Measurements from ENCODE around the gene INPP5A.

The INPP5A gene

GRCh38 chr10:132783165-132783939, 245.8 kb downstream of the INPP5A start:
- TF ChIP-seq, protein P1, sequence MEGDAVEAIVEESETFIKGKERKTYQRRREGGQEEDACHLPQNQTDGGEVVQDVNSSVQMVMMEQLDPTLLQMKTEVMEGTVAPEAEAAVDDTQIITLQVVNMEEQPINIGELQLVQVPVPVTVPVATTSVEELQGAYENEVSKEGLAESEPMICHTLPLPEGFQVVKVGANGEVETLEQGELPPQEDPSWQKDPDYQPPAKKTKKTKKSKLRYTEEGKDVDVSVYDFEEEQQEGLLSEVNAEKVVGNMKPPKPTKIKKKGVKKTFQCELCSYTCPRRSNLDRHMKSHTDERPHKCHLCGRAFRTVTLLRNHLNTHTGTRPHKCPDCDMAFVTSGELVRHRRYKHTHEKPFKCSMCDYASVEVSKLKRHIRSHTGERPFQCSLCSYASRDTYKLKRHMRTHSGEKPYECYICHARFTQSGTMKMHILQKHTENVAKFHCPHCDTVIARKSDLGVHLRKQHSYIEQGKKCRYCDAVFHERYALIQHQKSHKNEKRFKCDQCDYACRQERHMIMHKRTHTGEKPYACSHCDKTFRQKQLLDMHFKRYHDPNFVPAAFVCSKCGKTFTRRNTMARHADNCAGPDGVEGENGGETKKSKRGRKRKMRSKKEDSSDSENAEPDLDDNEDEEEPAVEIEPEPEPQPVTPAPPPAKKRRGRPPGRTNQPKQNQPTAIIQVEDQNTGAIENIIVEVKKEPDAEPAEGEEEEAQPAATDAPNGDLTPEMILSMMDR (IDR thresholded peaks at IDR 0.05; ENCODE audit: low read depth, low read length): no peak
- no peak for DNase-seq (ENCODE audit: extremely low read depth, low read depth)

- DNase-seq (ENCODE audit: extremely low read depth, low read depth): no peak
- TF ChIP-seq, protein P1 (IDR thresholded peaks at IDR 0.05; ENCODE audit: low read depth, low read length): no peak
Measured at GRCh38 chr10:132783940-132784865, 246.6 kb downstream of the INPP5A start.

DNA sequence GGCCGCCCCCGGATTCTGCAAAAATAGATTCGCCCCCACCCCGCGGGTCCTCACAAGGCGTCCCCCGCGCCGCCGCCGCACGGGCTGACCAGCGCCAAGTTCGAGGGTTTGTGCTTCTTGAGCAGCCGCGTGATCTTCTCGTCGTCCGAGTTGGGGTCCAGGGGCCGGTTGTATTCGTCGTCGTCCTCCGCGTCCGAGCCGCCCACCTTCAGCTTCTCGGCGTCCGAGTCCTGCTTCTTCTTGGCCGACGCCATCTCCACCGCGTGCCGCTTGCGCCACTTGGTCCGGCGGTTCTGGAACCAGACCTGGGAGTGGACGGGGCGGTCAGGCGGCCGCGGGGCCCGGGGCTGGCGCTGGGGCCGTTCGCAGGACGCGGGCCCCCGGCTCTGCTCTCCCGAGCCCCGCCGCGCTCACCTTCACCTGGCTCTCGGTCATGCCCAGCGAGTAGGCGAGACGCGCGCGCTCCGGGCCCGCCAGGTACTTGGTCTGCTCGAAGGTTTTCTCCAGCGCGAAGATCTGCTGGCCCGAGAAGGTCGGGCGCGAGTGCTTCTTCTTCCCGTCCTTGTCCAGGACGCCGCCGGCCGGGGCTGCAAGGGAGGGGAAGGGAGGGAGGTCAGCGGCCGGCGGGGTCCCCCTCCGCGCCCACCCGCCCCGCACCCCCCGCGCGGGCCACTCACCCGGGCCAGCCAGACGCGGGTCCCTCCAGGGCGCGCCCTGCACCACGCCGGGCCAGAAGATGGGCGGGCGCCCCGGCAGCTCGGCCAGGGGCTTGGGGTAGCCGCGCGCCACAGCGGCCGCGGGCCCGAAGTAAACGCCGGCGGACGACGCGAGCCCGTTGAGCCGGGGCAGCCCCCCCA, 247.5 kb downstream of the INPP5A start:
- TF ChIP-seq, protein P1 (IDR thresholded peaks at IDR 0.05; ENCODE audit: low read depth, low read length): no peak
- no peak for DNase-seq (ENCODE audit: extremely low read depth, low read depth)

GRCh38 chr10:132785723-132786475, 248.3 kb downstream of the INPP5A start, which contains the start of gene NKX6-2:
TSS of gene NKX6-2 (minus strand) at chr10:132786147. CDS start at chr10:132785948, 199 bp downstream.
- no peak for DNase-seq (ENCODE audit: extremely low read depth, low read depth)
- TF ChIP-seq, protein P1 (IDR thresholded peaks at IDR 0.05; ENCODE audit: low read depth, low read length): no peak

- DNase-seq (ENCODE audit: extremely low read depth, low read depth): no peak
- TF ChIP-seq, protein P1 (IDR thresholded peaks at IDR 0.05; ENCODE audit: low read depth, low read length): no peak
Measured at GRCh38 chr10:132786476-132786883, 248.9 kb downstream of the INPP5A start.

DNA sequence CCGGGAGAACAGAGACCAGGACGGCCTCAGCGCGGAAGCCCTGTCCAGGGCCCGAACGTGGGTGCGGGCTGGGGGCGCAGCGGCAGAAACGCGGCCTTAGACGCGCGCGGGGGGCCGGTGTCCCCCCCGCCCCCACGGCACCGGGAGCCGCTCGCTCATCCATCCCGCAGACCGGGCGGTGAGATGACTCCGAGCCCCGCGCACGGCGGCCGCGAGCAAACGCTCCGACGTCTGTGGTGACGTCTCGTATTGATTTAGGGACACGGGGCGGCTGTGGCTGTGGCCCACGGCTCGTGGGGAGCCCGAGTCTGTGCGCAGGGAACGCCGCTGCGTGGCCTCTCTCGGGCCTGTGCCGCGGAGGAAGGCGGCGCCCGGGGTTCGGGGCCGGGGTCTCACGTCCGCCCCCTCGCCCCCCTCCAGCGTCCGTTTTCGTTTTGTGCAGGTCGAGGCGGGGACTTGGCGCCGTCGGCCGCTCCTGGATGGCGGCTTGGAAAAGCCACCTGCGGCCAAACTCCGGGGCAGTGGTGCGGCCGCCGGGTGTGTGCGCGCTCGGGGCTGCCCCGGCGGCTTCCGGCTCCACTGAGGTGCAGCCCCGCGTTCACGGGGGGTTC, 249.4 kb downstream of the INPP5A start:
- DNase-seq (ENCODE audit: extremely low read depth, low read depth): no peak

More for the DNA sequence above, 249.4 kb downstream of the INPP5A start:
- TF ChIP-seq, protein P1 (IDR thresholded peaks at IDR 0.05; ENCODE audit: low read depth, low read length): no peak

Measured in AG09319 (cell line).